ENCODE results near the gene GTF2F1.
"Not testable (repeated sequence)": the region's sequence is repeated elsewhere in the genome, so short reads cannot be mapped to it uniquely, and the experiment has no call there.

GTF2F1 gene

DNA sequence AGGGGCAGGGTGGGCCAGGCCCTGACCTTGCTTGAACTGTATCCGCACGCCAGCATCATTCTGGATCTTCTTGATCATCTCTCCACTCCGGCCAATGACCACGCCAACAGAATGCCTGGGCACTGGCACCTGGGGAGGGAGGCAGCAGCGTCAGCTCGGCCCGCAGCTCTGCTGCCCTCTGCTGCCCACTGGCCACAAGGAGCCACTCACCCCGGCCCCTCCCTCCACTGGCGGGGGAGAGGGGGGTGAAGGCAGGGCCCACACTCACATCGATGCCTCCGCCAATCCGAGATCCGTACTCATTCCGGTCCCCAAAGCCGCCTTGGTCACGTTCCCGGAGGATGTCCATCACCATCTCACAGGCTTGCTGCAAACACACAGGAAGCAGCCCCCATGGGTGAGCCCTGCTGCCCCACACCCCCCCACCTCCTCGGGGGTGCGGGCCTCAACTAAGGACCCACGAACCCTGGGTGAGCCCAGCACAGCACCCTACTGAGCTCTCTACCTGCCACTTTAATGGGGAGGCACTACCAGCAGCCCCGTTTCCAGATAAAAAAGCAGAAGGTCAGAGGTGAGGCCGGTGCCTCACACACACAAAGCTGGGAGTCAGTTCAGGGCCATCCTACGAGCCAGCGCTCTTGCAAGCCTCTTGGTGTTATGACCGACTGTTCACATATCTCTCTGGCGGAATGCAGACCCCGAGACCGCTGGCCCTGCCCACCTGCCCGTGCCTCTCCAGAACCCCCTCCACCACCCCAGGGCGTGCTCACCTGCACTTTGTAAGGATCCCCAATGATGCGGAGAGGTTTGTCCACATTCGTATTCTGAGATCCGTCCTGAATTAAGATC, 25.0 kb upstream of the GTF2F1 start:
- DNase-seq (ENCODE audit: low spot score) = no peak

DNA sequence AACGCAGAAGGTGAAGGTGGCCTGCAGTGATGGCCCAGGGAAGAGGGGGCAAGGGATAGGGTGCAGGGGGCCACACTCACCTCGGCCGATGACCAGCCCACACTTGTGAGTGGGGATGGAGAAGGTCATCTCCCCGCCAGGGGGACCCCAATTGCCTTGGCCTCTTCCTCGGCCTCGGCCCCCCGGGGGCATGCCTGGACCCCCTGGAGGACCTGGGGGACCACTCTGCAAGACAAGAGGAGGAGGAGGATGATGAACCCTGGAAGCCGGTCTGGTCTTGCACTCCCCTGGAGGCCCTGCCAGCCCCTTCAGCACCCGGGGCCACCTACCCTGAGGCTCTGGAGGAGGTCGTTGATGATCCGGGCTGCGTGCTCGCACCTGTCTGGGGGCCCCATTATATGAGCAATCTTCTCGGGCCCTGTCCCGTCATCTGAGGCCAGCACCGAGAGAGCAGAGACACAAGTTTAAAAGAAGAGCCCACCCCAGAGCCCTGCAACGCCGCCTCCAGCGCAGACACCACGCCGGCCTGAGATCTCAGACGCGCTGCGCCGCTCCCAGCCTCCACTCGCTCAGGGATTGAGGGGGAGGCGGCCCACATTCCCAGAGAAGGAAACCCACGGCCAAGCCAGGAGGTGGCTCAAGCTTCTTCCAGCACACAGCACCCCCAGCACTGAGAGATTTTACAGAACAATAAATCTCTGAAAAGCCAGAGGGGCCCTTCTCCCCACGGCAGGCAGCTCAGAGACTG, 23.9 kb upstream of the GTF2F1 start:
- DNase-seq (ENCODE audit: low spot score) = no peak

DNA sequence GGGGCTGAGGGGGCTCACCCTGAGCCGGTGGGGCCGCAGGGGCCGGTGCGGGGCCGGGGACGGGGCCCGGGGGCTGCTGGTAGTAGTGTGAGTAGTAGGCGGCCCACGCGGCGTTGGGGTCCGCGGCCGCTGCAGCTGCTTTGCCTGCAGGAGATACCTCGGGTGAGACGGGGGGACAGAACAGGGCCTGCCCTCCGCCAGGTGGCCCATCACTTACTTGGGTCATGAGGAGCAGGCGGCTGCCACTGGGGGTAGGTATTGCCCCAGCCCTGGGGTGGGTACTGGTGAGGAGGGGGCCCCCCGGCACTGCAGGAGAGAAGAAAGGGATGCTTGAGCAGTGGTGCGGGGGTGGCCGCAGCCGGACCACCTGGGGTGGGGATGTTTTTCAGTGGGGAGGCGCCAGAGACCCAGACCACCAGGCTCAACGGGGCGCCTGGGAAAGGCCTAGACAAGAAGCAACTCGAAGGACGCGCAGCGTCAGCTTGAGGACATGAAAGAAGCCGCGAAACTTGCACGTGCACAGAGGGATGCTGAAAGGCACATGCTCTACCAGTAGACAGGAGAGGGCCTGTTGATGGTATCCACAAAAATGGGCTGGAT, 22.7 kb upstream of the GTF2F1 start:
- no peak for DNase-seq (ENCODE audit: low spot score)

DNA sequence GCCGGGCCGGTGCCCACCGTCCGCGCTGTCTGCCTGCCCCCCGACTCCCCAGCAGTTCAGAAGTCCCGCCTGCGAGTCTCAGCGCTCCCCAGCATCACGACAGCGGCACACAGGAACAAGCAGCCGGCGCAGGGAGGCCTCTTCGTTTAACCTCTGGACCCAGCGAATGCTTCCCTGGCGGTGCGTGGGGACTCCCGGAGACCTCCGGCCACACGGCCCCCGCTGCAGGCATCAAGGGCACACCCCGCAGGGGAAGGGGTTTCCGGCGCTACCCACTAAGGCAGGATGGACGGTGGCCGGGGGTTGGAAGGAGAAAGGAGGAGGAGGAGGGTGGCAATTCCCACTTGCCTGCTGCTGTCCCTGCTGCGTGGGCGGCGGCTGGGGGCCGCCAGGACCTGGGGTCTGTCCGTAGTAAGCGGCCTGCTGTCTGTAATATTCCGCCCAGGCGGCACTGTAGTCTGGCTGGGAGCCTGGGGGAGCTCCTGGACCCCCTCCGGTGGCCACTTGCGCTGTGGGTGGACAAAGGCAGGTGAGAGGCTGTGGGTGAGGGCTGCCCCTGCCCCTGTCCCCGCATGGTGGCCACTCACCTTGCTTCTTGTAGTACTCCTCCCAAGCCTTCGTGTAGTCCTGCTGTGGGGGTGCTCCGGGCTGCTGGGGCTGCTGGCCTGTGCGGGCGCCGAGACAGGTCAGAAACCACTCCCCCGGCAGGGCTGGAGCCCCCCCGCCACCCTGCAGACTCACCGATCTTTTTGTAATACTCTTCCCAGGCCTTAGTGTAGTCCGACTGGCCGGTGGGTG, 22.0 kb upstream of the GTF2F1 start:
- no peak for DNase-seq (ENCODE audit: low spot score)

DNA sequence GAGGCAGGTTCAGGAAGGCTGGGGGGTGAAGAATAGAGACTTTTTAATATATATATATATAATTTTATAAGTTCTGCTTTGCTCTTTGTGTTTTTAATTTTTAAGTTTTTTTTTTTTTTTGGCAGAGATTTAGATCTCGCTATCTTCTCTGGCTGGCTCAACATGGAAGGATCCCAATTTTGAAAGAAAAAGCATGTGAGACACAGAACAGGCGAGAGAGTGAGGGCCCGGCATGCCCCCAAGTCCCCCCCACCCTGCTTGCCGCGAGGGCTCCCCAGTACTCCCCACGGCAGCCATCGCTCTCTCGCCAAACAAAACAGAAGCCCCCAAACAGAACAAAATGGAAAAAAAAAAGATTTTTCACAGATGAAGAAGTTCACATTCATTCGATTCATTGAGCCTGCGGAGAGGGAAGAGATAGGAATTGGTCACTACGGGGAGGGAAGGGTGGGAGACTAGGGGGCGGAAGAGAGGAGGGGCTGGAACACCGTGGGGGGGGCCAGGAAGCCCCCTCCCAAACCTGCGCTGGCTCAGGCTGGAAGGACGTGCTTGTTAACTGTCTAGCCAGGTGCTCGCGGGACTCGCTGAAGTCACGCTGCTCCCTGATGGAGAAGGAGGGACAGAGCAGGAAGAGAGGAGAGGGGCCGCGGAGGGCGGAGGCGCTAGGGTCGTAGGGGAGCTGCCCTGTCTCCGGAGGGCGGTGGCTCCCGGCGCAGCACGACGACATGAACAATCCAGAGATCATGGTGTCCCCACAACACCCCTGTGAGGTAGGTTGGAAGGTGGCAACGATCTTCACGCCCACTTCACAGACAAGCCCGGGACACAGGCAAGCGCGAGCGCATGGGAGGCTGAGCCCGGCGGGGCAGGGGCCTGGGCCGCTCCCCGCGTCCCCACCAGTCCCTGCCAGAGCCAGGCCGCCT, 21.0 kb upstream of the GTF2F1 start:
- DNase-seq (ENCODE audit: low spot score) = no peak

DNA sequence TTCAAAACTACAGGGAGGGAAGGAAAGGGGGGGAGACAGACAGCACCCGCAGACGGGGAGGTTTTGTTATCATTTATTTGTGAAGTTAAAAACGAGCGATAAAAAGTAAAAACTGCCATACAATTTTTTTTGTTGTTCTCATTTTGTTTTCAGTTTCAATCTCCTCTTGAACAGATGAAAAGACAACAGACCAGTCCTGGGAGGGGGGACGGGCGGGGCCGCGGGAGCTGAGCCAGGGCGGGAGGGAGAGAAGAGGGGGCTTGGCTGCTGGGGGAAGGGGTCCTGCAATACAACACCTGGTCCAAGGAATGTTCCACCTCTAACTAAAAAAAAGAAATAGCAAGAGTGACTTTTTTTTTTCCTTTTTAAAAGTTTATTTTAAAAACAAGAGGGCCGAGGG, 20.3 kb upstream of the GTF2F1 start:
- no peak for DNase-seq (ENCODE audit: low spot score)

DNA sequence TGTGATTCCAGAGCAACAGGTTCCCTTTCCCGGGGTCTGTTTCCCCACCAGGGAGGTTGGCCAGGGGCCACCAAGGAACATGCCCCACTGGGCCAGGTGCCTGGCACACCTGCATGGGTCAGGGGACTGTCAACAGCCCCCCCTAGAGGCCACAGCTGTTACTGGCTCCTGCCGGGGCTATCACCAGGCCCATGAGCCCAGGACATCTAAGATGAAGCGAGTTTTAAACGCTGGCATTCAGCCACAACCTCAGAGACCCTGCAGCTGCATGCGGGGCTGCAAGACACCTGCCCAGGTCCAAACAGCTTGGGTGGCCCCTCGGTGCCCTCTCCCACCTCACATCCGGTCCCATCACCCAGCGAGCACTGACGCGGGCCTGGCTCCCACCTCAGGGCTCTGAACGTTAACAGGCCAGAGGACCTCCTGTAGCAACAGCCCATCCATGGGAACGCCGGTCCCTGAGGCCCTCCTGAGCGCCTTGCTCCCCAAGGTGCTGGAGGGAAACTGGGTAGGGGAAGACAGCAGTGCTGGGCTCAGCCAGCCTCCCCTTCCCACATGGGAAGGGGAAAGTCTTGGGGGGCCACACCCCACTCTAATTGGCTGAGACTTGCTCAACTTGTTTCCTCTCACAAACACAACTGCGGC, 19.6 kb upstream of the GTF2F1 start:
- DNase-seq (ENCODE audit: low spot score) = peak; percentile 58

DNA sequence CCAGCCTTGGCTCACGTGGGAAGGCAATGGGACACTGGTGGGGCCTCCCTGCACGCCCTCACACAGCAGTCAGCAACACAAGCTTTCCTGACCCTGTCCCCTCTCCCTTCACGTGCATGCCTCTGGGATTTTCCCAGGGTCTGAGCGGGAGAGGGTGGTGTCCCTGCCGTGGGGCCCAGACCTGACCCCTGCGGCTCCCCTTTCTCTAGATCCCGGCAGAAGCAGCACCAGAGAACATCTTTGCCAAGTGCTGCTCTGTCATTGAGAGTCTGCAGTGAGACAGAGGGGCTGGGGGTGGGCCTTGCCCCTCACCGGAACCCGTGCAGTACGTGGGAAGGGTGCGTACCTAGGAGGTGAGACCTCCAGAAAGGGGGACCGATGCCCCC, 19.1 kb upstream of the GTF2F1 start:
- no peak for DNase-seq (ENCODE audit: low spot score)

DNA sequence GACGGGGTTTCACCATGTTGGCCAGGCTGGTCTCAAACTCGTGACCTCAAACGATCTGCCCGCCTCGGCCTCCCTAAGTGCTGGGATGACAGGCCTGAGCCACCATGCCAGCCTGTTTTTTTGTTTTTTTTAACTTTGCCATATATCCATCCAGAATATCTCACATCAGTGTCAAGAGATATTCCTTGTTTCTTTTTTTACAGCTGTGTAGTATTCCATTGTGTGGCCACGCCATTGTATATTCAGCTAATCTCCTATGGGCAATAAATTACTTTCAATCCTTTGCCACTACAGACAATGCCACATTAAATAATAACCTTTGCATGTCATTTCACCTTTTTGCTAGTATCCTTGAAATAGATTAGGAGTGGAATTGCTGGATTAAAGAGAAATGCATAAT, 16.4 kb upstream of the GTF2F1 start:
- DNase-seq (ENCODE audit: low spot score) = no peak

DNA sequence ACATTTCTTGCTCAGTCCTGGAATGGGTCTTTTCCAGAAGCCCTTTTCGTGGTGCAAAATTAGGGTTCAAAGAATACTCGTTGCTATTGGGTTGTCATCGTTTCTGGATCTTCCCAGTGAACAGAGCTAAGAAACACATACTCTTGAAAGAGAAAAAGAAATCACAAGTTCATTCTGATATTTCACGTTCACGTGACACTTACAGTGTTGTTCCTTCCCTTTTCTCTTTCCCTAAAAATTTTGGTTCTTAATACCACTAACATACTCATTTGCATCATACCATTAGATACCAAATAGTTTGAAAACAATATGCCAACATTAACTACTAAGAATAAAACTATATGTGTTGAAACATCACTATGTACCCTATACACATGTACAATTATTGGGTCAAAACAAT, 13.4 kb upstream of the GTF2F1 start:
- DNase-seq (ENCODE audit: low spot score) = no peak

DNA sequence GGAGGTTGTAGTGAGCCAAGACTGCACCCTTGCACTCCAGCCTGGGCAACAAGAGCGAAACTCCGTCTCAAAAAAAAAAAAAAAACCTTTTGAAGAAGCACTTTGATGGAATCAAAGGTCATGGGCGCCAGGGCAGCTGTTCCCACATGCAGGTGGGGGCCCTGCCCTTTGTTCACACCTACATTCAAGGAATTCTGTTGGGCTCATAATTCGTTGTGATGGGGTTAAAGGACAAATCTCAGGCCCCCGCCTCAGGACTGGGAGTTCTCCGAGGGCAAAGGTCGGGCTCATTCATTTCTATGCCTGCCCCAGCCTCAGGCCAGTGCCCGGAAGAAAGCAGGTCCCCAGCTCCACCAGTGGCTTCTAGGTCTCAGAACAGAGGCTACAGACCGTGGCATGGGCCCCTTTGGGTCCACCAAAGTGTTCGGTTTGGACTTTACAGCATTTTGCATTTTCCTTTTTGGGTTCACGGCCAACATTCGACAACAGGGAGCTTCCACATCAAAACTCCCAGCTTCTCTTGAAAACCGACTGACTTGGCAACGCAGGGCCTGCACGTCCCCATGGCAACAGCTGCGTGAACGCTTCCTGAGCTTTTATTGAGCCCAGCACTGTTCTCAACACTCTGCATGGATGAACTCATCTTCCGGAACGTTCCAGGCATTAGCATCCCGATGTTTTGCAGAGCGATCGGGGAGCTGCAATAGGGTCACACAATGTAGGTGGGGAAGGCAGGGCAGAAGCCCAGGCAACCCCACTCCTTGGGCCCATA, 10.1 kb upstream of the GTF2F1 start:
- DNase-seq (ENCODE audit: low spot score) = no peak

DNA sequence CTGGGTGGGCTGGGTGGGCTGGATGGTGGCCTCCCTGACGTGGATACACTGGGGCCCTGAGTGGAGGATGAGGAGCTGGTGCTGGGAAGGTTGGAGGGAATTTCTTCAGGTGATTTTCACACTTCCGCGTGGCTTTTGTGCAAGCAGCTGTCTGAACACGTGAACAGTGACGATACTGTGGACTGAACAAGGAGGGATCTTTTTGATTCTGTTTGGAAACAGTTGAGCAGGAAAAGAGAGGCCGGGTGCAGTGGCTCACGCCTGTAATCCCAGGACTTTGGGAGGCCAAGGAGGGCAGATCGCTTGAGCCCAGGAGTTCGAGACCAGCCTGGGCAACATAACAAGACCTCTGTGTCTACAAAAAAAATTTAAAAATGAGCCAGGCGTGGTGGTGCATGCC, 9.1 kb upstream of the GTF2F1 start:
- no peak for DNase-seq (ENCODE audit: low spot score)

DNA sequence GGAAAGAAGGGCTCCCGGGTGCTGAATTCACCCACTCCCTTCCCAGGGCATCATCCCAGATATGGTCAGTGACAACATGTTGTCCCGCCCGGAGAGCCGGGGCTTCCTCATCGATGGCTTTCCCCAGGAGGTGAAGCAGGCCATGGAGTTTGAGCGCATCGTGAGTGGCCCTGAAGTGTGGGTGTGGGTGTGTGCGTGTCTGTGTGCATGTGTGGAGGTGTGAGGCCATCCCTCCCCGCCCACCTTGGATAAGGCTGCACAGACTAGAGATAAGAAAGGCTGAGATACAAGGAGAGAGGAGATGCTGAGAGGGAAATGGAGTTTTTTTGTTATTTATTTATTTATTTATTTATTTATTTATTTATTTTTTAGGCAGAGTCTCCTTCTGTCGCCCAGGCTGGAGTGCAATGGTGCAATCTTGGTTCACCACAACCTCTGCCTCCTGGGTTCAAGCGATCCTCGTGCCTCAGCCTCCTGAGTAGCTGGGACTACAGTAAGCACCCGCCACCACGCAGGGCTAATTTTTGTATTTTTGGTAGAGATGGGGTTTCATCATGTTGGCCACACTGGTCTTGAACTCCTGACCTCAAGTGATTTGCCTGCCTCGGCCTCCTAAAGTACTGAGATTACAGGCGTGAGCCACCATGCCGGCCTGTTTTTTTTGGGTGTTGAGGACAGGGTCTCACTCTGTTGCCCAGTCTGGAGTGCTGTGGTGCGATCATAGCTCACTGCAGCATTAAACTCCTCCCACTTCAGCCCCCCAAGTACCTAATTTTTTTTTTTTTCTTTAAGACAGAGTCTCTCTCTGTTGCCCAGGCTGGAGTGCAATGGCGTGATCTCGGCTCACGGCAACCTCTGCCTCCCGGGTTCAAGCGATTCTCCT, 7.3 kb upstream of the GTF2F1 start:
- DNase-seq (ENCODE audit: low spot score) = not testable (repeated sequence)

DNA sequence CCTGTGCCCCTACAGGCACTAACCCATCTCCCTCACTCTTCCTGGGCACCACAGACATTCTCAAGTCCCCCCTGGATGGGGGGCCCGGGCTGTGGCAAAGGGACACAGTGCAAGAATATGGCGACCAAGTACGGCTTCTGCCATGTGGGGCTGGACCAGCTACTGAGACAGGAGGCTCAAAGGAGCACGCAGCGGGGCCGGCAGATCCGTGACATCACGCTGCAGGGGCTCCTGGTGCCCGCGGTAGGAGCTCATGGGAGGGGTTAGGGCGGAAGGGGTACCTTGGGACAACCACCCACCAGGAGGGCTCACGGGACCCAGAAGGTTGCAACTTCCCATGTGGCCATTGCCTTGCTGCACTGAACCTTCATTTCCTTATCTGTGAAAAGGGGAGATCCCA, 3.3 kb upstream of the GTF2F1 start:
- no peak for DNase-seq (ENCODE audit: low spot score)

DNA sequence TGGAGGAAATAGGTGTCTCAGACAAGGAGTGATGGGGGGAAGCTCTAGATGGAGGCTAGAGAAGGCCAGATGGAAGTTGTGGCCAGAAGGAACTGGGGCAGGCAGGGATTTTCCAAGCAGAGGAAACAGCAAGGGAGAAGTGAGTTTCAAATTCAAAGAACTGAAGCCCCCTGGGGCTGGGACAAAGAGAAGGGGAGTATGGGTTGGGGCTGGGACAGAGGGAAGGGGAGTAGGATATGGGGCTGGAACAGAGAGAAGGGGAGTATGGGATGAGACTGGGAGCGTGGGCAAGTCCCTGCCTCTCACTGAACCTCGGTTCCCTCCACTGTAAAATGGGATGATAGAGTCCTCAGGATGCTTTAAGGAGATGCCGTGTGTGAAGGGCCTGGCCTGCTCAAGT, 1.9 kb upstream of the GTF2F1 start:
- DNase-seq (ENCODE audit: low spot score) = no peak

DNA sequence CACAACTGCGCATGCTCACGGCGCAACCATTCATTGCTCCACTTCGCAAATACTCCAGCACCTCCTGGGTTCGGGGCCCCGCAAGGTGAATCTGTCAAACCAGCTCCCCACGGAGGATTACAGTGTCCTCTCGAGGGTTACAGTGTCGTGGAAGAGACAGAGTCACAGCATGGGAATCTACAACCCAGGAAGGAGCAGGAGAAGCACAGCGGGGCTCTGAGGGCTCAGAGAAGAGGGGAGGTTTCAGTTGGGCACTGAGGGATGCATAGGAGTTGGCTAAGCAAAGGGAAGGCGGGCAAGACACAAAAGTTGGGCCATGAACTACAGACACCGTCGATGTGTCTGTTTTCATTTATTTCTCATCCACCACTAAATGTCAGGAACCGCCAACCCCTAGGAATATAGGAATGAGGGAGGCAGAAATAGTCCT, 1.0 kb upstream of the GTF2F1 start:
- no peak for DNase-seq (ENCODE audit: low spot score)

DNA sequence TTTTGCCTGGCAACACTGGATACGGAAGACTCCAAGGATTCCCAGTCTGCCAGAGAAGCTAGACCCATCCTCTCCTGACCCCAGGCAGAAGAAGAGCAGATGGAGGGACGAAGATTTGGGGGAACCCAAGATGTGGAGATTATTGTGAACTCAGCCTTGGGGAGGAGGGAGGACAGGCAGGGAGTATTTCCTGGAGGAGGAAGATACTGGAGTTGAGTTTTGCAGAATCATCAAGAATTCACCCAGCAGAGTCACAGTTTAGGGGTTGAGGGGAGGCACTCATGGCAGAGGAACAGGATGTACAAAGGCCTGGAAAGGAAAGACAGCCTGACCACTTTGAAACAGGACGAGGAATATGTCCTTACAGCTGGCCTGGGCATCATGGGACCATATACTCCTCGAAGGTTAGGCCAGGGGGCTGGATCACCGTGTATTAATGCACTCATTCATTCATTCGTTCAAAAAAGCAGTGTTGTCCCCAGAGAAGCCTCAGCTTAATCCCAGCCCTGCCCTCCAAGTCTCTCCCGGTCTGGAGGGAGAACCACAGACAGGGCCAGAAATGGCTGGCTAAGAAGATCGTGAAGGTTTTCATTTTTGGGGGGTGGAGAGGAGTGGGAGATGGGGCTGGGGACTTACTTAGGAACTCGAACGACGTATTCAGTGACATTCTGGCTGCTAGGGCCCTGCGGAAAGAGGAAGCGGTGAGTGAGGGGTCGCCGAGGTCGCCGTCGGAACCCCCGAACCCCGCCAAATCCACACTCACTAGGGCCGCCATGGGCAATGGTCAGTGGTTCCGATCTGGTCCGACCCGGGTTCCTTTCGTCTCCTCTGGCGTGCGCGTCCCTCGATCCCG, 517 bp downstream of the GTF2F1 start:
- DNase-seq (ENCODE audit: low spot score) = no peak

DNA sequence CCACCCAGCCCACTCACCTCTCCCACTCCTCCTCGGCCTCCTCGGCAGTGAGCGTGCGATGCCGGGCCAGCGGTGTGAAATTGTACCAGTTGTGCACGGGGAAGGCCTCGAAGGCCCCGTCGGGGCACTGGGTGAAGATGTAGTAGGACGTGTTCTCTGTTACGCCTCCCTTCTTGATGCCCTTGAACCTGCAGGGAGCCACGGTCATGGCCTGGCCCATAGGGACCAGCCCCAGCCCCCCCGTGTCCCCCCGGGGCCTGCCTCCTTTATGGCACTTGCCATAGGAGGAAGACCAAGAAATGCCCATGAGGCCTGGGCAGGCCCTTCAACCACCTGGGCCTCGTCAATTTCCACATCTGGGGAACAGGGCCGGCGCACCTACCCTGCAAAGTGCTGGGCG, 5.6 kb downstream of the GTF2F1 start:
- DNase-seq (ENCODE audit: low spot score) = no peak

Measured in germinal center (tissue), 1 donor.